ENCODE data around the gene CCHCR1.

DNA sequence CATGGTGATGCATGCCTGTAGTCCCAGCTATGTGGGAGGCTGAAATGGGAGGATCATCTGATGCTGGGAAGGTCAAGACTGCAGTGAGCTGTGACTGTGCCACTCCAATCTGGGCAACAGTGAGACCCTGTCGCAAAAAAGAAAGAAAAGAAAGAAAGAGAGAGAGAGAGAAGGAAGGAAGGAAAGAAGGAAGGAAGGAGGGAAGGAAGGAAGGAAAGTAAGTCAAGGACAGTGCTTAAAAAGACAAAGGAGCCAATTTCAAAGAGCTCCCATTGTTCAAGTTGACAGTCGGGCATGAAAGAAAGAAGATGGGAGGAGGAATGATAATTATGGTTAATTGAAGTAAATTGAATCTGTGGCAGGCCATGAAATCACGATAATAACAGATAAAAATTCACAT is 61.4 kb downstream of the CCHCR1 start:
- TF ChIP-seq SNAI2 (CRISPR knock-in tag; IDR thresholded peaks at IDR 0.05) (no peak), ZFP3 (CRISPR knock-in tag; IDR thresholded peaks at IDR 0.05) (no peak), RARB (CRISPR knock-in tag; IDR thresholded peaks at IDR 0.05) (no peak), ESRRG (CRISPR knock-in tag; IDR thresholded peaks at IDR 0.05) (no peak), OSR1 (CRISPR knock-in tag; IDR thresholded peaks at IDR 0.05) (no peak), ZFP30 (CRISPR knock-in tag; IDR thresholded peaks at IDR 0.05) (no peak), ARNTL (CRISPR knock-in tag; IDR thresholded peaks at IDR 0.05; ENCODE audit: borderline replicate concordance, low read depth) (no peak), TCF4 (CRISPR knock-in tag; IDR thresholded peaks at IDR 0.05; ENCODE audit: borderline replicate concordance) (no peak), ZNF8 (CRISPR knock-in tag; IDR thresholded peaks at IDR 0.05) (no peak), ZNF565 (CRISPR knock-in tag; conservative IDR thresholded peaks at IDR 0.05; ENCODE audit: low read depth) (no peak), PPARA (CRISPR knock-in tag; IDR thresholded peaks at IDR 0.05; ENCODE audit: borderline replicate concordance) (no peak), TSHZ2 (CRISPR knock-in tag; IDR thresholded peaks at IDR 0.05) (no peak), CSRNP3 (CRISPR knock-in tag; IDR thresholded peaks at IDR 0.05) (no peak)
- TF ChIP-seq, protein P1, sequence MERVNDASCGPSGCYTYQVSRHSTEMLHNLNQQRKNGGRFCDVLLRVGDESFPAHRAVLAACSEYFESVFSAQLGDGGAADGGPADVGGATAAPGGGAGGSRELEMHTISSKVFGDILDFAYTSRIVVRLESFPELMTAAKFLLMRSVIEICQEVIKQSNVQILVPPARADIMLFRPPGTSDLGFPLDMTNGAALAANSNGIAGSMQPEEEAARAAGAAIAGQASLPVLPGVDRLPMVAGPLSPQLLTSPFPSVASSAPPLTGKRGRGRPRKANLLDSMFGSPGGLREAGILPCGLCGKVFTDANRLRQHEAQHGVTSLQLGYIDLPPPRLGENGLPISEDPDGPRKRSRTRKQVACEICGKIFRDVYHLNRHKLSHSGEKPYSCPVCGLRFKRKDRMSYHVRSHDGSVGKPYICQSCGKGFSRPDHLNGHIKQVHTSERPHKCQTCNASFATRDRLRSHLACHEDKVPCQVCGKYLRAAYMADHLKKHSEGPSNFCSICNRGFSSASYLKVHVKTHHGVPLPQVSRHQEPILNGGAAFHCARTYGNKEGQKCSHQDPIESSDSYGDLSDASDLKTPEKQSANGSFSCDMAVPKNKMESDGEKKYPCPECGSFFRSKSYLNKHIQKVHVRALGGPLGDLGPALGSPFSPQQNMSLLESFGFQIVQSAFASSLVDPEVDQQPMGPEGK (CRISPR knock-in tag; IDR thresholded peaks at IDR 0.05; ENCODE audit: borderline replicate concordance), result no peak
